Panc1 (cell line): ENCODE results near the gene MAGI1.

ENCODE experiments used
- CTCF ChIP-seq: fragments of 450-650 bp; IDR thresholded peaks from 2 replicates; pipeline ENCODE4 v1.5.1; 2017; ENCODE audit warnings: mild to moderate bottlenecking
- POLR2AphosphoS5 ChIP-seq: IDR thresholded peaks from 2 replicates; pipeline ENCODE4 v1.6.1; 2012; ENCODE audit warnings: mild to moderate bottlenecking, low read depth, low read length, moderate library complexity

- no peak for TF ChIP-seq CTCF
- TF ChIP-seq POLR2AphosphoS5, result no peak
Measured at GRCh38 chr3:65575376-65575840, 463.3 kb downstream of the MAGI1 start.
